ENCODE measurements around the gene ATF6B.

GRCh38 chr6:32164295-32164694 lies 36.2 kb upstream of the ATF6B start, which contains the start of gene EGFL8:
- TF ChIP-seq GATA3 (IDR thresholded peaks at IDR 0.05; ENCODE audit: low read depth, low read length) (no peak), GATA2 (IDR thresholded peaks at IDR 0.05; ENCODE audit: low read depth, low read length) (no peak)
